GM18909 (cell line): ENCODE data around the gene PCGF1.
"Not testable (repeated sequence)": the region's sequence is repeated elsewhere in the genome, so short reads cannot be mapped to it uniquely, and the experiment has no call there.

Source experiments
- ATAC-seq: cut with Tn5 transposase; IDR thresholded peaks from one replicate; pipeline ENCODE4 v1.9.1; 2021; ENCODE audit warnings: mild to moderate bottlenecking; ENCODE audit not compliant: unreplicated experiment, poor library complexity

PCGF1 gene

GRCh38 chr2:74481961-74482800 is 25.3 kb downstream of the PCGF1 start:
- peak; percentile 43 for ATAC-seq

- ATAC-seq = no peak
Observed at GRCh38 chr2:74481431-74481830, 26.1 kb downstream of the PCGF1 start.

GRCh38 chr2:74474899-74475298 is 32.6 kb downstream of the PCGF1 start:
- ATAC-seq = no peak

GRCh38 chr2:74474481-74474880 is 33.0 kb downstream of the PCGF1 start:
- ATAC-seq = no peak

GRCh38 chr2:74472945-74473258 is 34.6 kb downstream of the PCGF1 start:
- ATAC-seq = peak; percentile 3

GRCh38 chr2:74472086-74472944 is 35.2 kb downstream of the PCGF1 start, which contains the start of gene MRPL53:
TSS of gene MRPL53 (minus strand) at chr2:74472680. CDS start at chr2:74472660, 20 bp downstream.
- peak; percentile 85 for ATAC-seq

GRCh38 chr2:74471332-74472065 is 36.0 kb downstream of the PCGF1 start:
- ATAC-seq = no peak

- not testable (repeated sequence) for ATAC-seq
Observed at GRCh38 chr2:74470742-74471141, 36.8 kb downstream of the PCGF1 start.

- peak; percentile 8 for ATAC-seq
Observed at GRCh38 chr2:74464406-74464805, 43.1 kb downstream of the PCGF1 start.

- no peak for ATAC-seq
Observed at GRCh38 chr2:74462786-74463105, 44.7 kb downstream of the PCGF1 start.

GRCh38 chr2:74462054-74462785 is 45.3 kb downstream of the PCGF1 start:
- no peak for ATAC-seq

- ATAC-seq = no peak
Observed at GRCh38 chr2:74461187-74462053, 46.1 kb downstream of the PCGF1 start.

GRCh38 chr2:74460187-74460586 is 47.3 kb downstream of the PCGF1 start:
- ATAC-seq = not testable (repeated sequence)

GRCh38 chr2:74459503-74460118 is 47.9 kb downstream of the PCGF1 start:
- not testable (repeated sequence) for ATAC-seq

GRCh38 chr2:74458938-74459363 is 48.5 kb downstream of the PCGF1 start:
- ATAC-seq = no peak

GRCh38 chr2:74458132-74458937 is 49.2 kb downstream of the PCGF1 start, which contains the start of gene WBP1:
TSS of gene WBP1 (plus strand) at chr2:74458438. CDS start at chr2:74458603, 165 bp downstream.
- ATAC-seq = peak; percentile 86

- peak; percentile 34 for ATAC-seq
Observed at GRCh38 chr2:74457549-74458131, 49.9 kb downstream of the PCGF1 start.
